ENCODE results near the gene CLIC5. TPM values are rescaled to one million over a fixed set of nuclear protein-coding genes. Genes with fewer than 3 reads are reported as not detected.

Gene CLIC5
- total RNA-seq, 1 experiment from 2014 or later: 0.20 TPM

DNA sequence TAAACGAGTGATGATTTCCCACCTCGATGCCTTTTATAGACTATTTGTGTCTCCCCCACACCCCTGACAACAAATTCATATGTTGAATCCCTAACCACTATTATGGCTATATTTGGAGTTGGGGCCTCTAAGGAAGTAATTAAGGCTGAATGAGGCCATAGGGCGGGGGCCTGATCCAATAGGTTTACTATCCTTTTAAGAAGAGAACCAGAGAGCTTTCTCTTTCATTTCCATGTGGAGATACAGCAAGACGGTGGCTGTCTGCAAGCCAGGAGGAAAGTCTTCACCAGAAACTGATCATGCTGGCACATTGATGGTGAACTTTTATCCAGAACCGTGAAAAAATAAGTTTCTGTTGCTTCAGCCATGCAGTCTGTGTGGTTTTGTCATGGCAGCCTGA lies 38.9 kb upstream of the CLIC5 start:
- no peak overlapping the region for H4K8ac ChIP-seq (replicated peaks; ENCODE audit: insufficient read length, low read depth, low read length)
- H3K23me2 ChIP-seq (ENCODE audit: insufficient read length, low read depth, low read length, poor library complexity, severe bottlenecking): no peaks in the 10 kb centered on the region
- no peaks in the 10 kb centered on the region; the same call in 1 of the 2 replicates for H3K27me3 Mint-ChIP-seq (ENCODE audit: low read depth)
- H2BK12ac ChIP-seq (ENCODE audit: insufficient read length, low read depth, low read length): no peak overlapping the region
- H3K79me1 ChIP-seq (ENCODE audit: insufficient read depth, low read depth, low read length, poor library complexity, severe bottlenecking): no peaks in the 10 kb centered on the region
- no CpG with 5 or more reads among the region's 5 CpGs for WGBS (ENCODE audit: extremely low coverage, insufficient read length, low lambda C conversion rate)
- no peak overlapping the region for H3K4ac ChIP-seq (ENCODE audit: low read depth, low read length)
- no peak overlapping the region for H3K56ac ChIP-seq (ENCODE audit: insufficient read length, low read depth, low read length)
- H3K18ac ChIP-seq (ENCODE audit: insufficient read length, low read depth, low read length): no peak overlapping the region
- no peaks in the 10 kb centered on the region for H3K9me3 ChIP-seq (ENCODE audit: control insufficient read depth, low read depth, low read length)
- H2AK5ac ChIP-seq (ENCODE audit: insufficient read length, low read length): no peak overlapping the region
- no peak overlapping the region for H4K91ac ChIP-seq (ENCODE audit: insufficient read length, low read depth, low read length)
- H3K36me3 Mint-ChIP-seq (ENCODE audit: insufficient read depth in 1 of 3, low read depth in 3 of 3): peaks cover 5 to 19% (median 7%) of the 10 kb centered on the region in 3 experiments; a peak in 6 of 7 replicates
- H3K27ac ChIP-seq (ENCODE audit: insufficient read length, low read depth, low read length): no peak overlapping the region
- H3T11ph ChIP-seq (ENCODE audit: low read length): no peak overlapping the region
- no peaks in the 10 kb centered on the region for H3K4me1 ChIP-seq (ENCODE audit: insufficient read depth, low read length)
- no peak for TF ChIP-seq CTCF (conservative IDR thresholded peaks at IDR 0.05)
- H3K4me3 Mint-ChIP-seq: no peak overlapping the region
- H3K9me3 Mint-ChIP-seq: peaks cover 16 to 19% of the 10 kb centered on the region in 2 experiments
- no peak for DNase-seq
- no peaks in the 10 kb centered on the region for H3K79me2 ChIP-seq (ENCODE audit: insufficient read depth, low read length)
- no peak overlapping the region for H2BK15ac ChIP-seq (ENCODE audit: low read depth, low read length)
- H4K20me1 ChIP-seq (ENCODE audit: control insufficient read depth, insufficient read depth, insufficient read length): no peaks in the 10 kb centered on the region
- H3K4me2 ChIP-seq (ENCODE audit: insufficient read depth, insufficient read length, low read length): no peak overlapping the region
- H2BK5ac ChIP-seq (ENCODE audit: insufficient read length, low read length): no peak overlapping the region
- H3K14ac ChIP-seq (ENCODE audit: insufficient read depth, low read length): no peak overlapping the region
- no peak overlapping the region for H2AFZ ChIP-seq (ENCODE audit: low read length)
- H4K5ac ChIP-seq (ENCODE audit: insufficient read length, low read depth, low read length): no peak overlapping the region
- no peak overlapping the region for H3K27ac Mint-ChIP-seq
- H3K23ac ChIP-seq (ENCODE audit: insufficient read length, low read depth, low read length): no peak overlapping the region
- no peak overlapping the region for H2BK20ac ChIP-seq (ENCODE audit: low read depth, low read length, poor library complexity, severe bottlenecking)
- no peak overlapping the region for H2BK120ac ChIP-seq (ENCODE audit: low read depth, low read length, poor library complexity, severe bottlenecking)
- H3K4me1 Mint-ChIP-seq: peaks cover 5 to 6% of the 10 kb centered on the region in 2 experiments
- H3K9ac ChIP-seq (ENCODE audit: extremely low read depth, insufficient read length, low read length): no peak overlapping the region
- no peaks in the 10 kb centered on the region for H3K27me3 ChIP-seq (ENCODE audit: insufficient read depth, low read length)

Measured in H9 (cell line).